Measurements from ENCODE around the gene LEFTY1.

- TF ChIP-seq, protein P1, sequence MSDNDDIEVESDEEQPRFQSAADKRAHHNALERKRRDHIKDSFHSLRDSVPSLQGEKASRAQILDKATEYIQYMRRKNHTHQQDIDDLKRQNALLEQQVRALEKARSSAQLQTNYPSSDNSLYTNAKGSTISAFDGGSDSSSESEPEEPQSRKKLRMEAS (IDR thresholded peaks at IDR 0.05) = no peak
- no peak for TF ChIP-seq TAF1 (IDR thresholded peaks at IDR 0.05; ENCODE audit: low read depth)
- TF ChIP-seq RAD21 (IDR thresholded peaks at IDR 0.05; ENCODE audit: low read depth) = no peak
- no peak for TF ChIP-seq YY1 (IDR thresholded peaks at IDR 0.05; ENCODE audit: low read depth)
- TF ChIP-seq EP300 (IDR thresholded peaks at IDR 0.05; ENCODE audit: borderline replicate concordance) = no peak
- no peak for TF ChIP-seq NFIC (IDR thresholded peaks at IDR 0.05)
- no peak for TF ChIP-seq EGR1 (IDR thresholded peaks at IDR 0.05)
- no peak for TF ChIP-seq TEAD4 (IDR thresholded peaks at IDR 0.05)
- TF ChIP-seq, protein P2, sequence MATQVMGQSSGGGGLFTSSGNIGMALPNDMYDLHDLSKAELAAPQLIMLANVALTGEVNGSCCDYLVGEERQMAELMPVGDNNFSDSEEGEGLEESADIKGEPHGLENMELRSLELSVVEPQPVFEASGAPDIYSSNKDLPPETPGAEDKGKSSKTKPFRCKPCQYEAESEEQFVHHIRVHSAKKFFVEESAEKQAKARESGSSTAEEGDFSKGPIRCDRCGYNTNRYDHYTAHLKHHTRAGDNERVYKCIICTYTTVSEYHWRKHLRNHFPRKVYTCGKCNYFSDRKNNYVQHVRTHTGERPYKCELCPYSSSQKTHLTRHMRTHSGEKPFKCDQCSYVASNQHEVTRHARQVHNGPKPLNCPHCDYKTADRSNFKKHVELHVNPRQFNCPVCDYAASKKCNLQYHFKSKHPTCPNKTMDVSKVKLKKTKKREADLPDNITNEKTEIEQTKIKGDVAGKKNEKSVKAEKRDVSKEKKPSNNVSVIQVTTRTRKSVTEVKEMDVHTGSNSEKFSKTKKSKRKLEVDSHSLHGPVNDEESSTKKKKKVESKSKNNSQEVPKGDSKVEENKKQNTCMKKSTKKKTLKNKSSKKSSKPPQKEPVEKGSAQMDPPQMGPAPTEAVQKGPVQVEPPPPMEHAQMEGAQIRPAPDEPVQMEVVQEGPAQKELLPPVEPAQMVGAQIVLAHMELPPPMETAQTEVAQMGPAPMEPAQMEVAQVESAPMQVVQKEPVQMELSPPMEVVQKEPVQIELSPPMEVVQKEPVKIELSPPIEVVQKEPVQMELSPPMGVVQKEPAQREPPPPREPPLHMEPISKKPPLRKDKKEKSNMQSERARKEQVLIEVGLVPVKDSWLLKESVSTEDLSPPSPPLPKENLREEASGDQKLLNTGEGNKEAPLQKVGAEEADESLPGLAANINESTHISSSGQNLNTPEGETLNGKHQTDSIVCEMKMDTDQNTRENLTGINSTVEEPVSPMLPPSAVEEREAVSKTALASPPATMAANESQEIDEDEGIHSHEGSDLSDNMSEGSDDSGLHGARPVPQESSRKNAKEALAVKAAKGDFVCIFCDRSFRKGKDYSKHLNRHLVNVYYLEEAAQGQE (IDR thresholded peaks at IDR 0.05; ENCODE audit: low read depth) = no peak
- no peak for TF ChIP-seq CREB1 (IDR thresholded peaks at IDR 0.05; ENCODE audit: low read depth)
- no peak for TF ChIP-seq TCF12 (IDR thresholded peaks at IDR 0.05; ENCODE audit: low read depth)
These were observed 11.9 kb downstream of the LEFTY1 start for GRCh38 chr1:225876900-225877510.

Data from Ishikawa (cell line).